A549 treated with DMSO at 1 μM for 4 hours (cell line): ENCODE data around the gene SMCHD1. TPM values are rescaled to one million over a fixed set of nuclear protein-coding genes. Genes with fewer than 3 reads are reported as not detected.

ENCODE experiments used
- total RNA-seq: library from RNA; stranded (reverse); fragments of 200-300 nt; extraction: Qiagen RNA extraction; gene quantifications from 5 replicates; pipeline ENCODE4 v1.2.3, GENCODE V29; 2022; ENCODE audit warnings: low read depth

The SMCHD1 gene
- 14.4 to 19.8 TPM (median 18.4 TPM) in 5 replicates for total RNA-seq

GRCh38 chr18:2655178-2655953, at the start of gene SMCHD1:
TSS of gene SMCHD1 (plus strand) at chr18:2655726. CDS start at chr18:2656076, 350 bp downstream.

DNA sequence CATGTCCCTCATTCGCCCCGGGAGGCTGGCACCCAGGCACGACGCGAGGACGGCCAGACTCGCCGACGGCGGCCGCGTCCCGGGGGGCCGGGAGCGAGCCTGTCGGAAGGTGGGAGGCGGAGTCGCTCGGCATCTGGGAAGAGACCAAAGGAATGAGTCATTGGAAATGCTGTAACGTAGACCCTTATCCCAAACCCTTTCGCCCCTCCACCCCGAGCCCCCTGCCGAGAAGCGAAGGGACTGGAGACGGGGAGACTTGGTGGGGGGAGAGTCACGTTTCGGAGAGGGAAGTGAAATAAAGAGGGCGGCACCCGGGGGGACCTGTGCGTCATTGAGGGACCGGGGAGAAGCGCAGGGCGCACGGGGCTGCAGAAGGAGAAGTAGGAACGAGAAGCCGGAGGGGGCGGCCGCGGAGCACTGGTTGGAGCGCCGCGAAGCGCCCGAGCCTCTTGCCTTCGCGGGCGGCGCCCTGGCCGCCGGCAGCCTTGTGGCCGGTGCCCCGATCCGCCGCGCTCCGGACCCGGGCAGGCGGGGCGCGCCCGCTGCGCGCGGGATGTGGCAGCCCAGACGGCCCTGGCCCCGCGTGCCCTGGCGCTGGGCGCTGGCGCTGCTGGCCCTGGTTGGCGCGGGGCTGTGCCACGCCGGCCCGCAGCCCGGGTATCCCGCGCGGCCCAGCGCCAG, 191.2 kb downstream of the SMCHD1 start, which contains the start of gene EMILIN2:
Gene EMILIN2, plus strand, starts transcription at position 371 of the 681 bp plus-strand sequence. Its CDS starts 183 bp downstream, at position 554.

Other genes starting within 250 kb of the SMCHD1 start
- 4.4 to 6.8 TPM (median 6.4 TPM) in 5 replicates for gene METTL4, start 84.2 kb upstream of the SMCHD1 start, total RNA-seq
- gene NDC80, start 84.2 kb upstream of the SMCHD1 start, total RNA-seq = 12.7 to 16.5 TPM (median 15.1 TPM) in 5 replicates
- gene EMILIN2, start 191.3 kb downstream of the SMCHD1 start, total RNA-seq = 8.7 to 13.8 TPM (median 12.0 TPM) in 5 replicates